Umbilical cord (tissue), 2 donors: ENCODE results near the gene NEK8. TPM values are rescaled to one million over a fixed set of nuclear protein-coding genes. Genes with fewer than 3 reads are reported as not detected.
"Not testable (repeated sequence)": the region's sequence is repeated elsewhere in the genome, so short reads cannot be mapped to it uniquely, and the experiment has no call there.

Experiments used
- DNase-seq: peaks from one replicate; pipeline ENCODE4 v3.0.0-alpha.2; 2015; ENCODE audit warnings: low spot score
- total RNA-seq: library from RNA; depleted of rRNA; stranded (reverse); fragments of >200 nt; gene quantifications from one replicate; pipeline ENCODE4 v1.2.3, GENCODE V29; 2014; ENCODE audit warnings: low replicate concordance; ENCODE audit not compliant: insufficient read depth

NEK8 gene
- total RNA-seq, 1 donor from 2014 or later = 0.24 TPM

- peak; percentile 96 for DNase-seq
Observed at GRCh38 chr17:28710861-28711722, 17.5 kb upstream of the NEK8 start.

GRCh38 chr17:28711723-28712031 lies 16.9 kb upstream of the NEK8 start, which contains the start of gene PROCA1:
Gene PROCA1, minus strand, starts transcription at chr17:28711888. Its CDS starts 228 bp downstream, at chr17:28711660.
- DNase-seq = no peak

- DNase-seq = peak; percentile 56
Observed at GRCh38 chr17:28712032-28712704, 16.4 kb upstream of the NEK8 start.

GRCh38 chr17:28712705-28713415 lies 15.7 kb upstream of the NEK8 start:
- no peak for DNase-seq

GRCh38 chr17:28714281-28714680 lies 14.3 kb upstream of the NEK8 start:
- DNase-seq = no peak

- no peak for DNase-seq
Observed at GRCh38 chr17:28715217-28715616, 13.4 kb upstream of the NEK8 start.

- peak; percentile 41 for DNase-seq
Observed at GRCh38 chr17:28716740-28717577, 11.6 kb upstream of the NEK8 start.

GRCh38 chr17:28717578-28718332 lies 10.8 kb upstream of the NEK8 start, which contains the start of gene RAB34:
Gene RAB34, minus strand, starts transcription at chr17:28717868. Its CDS starts 602 bp downstream, at chr17:28717266.
- DNase-seq = peak; percentile 96

- no peak for DNase-seq
Observed at GRCh38 chr17:28718333-28719020, 10.1 kb upstream of the NEK8 start.

GRCh38 chr17:28719021-28719433 lies 9.6 kb upstream of the NEK8 start:
- no peak for DNase-seq

- DNase-seq = no peak
Observed at GRCh38 chr17:28720247-28720996, 8.2 kb upstream of the NEK8 start.

- DNase-seq = not testable (repeated sequence)
Observed at GRCh38 chr17:28720997-28721329, 7.6 kb upstream of the NEK8 start.

GRCh38 chr17:28722417-28723158 lies 6.0 kb upstream of the NEK8 start:
- no peak for DNase-seq

GRCh38 chr17:28723159-28723835 lies 5.3 kb upstream of the NEK8 start:
- no peak for DNase-seq

- DNase-seq = not testable (repeated sequence)
Observed at GRCh38 chr17:28723836-28724499, 4.6 kb upstream of the NEK8 start.

- DNase-seq = no peak
Observed at GRCh38 chr17:28724500-28725165, 4.0 kb upstream of the NEK8 start.

- DNase-seq = peak; percentile 38
Observed at GRCh38 chr17:28725166-28725659, 3.4 kb upstream of the NEK8 start.
